Adrenal gland (tissue), 5 donors: ENCODE data around the gene BCAS3.

Experiments
- CTCF ChIP-seq, 6 experiments: fragments of 450-650 bp in 4 of 6; fragments of 200-600 bp in 2 of 6; sonication (generic) in 1 of 6; IDR thresholded peaks; 1 replicate in 5 of 6; 2 replicates in 1 of 6; pipeline versions ENCODE4 v1.5.1 to v1.8.0; 2016 to 2021; ENCODE audit warnings: antibody characterized with exemption in 6 of 6, mild to moderate bottlenecking in 2 of 6, moderate library complexity in 1 of 6
- POLR2A ChIP-seq, 2 donors: fragments of 450-650 bp; IDR thresholded peaks; one replicate each; pipeline ENCODE4 v1.6.1; 2017; ENCODE audit warnings: antibody characterized with exemption in 2 of 2, mild to moderate bottlenecking in 2 of 2, moderate library complexity in 1 of 2
- donor health status: DM: no; HTN: no; CAD: no.

DNA sequence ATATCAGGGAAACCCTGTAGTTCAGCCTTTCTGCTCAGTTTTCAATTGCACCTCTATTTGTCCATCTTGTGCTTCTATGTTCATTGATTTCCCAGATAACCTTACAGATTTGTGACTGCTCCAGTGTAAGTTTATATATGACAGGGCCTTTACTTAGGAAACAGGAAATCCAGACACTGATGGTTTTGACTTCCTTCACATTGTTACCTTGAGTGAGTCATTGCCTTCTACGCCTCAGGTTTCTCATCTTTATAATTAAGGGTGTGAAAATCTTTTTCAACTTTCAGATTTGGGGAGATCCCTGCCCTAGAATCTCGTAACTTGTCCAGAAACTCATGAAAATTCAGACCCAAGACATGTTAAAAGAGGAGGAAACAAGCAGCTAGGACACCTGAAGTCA is 379.6 kb downstream of the BCAS3 start:
- TF ChIP-seq POLR2A (IDR thresholded peaks at IDR 0.05) (no peak), CTCF (IDR thresholded peaks at IDR 0.05) (no peak)
